Spleen (tissue), 13 donors: ENCODE measurements around the gene SHBG. TPM values are rescaled to one million over a fixed set of nuclear protein-coding genes. Genes with fewer than 3 reads are reported as not detected.
A peak's percentile ranks its signal among the peaks of the same experiment; 100 is the strongest.

Source experiments
- DNase-seq: peaks from one replicate; pipeline ENCODE4 v3.0.0-alpha.2; 2020
- H3K27ac ChIP-seq, 8 donors: fragments of 200-600 bp; sonication (generic) in 7 of 8; 1 replicate in 4 of 8; 2 replicates in 4 of 8; pipeline versions ENCODE4 v1.5.0 to v1.8.0; 2016 to 2021; ENCODE audit warnings: inconsistent platforms in 4 of 8, mild to moderate bottlenecking in 4 of 8, moderate library complexity in 1 of 8
- H3K27me3 ChIP-seq, 7 donors: fragments of 200-600 bp; sonication (generic) in 6 of 7; replicated peaks in 1 of 7; 1 replicate in 4 of 7; 2 replicates in 3 of 7; pipeline versions ENCODE4 v1.5.0 to v1.8.0; 2016 to 2021; ENCODE audit warnings: inconsistent platforms in 3 of 7, mild to moderate bottlenecking in 1 of 7
- H3K36me3 ChIP-seq, 6 donors: fragments of 200-600 bp; sonication (generic) in 5 of 6; 1 replicate in 4 of 6; 2 replicates in 2 of 6; pipeline versions ENCODE4 v1.5.0 to v1.8.0; 2016 to 2021; ENCODE audit warnings: inconsistent platforms in 2 of 6
- H3K4me1 ChIP-seq, 6 donors: fragments of 200-600 bp; sonication (generic) in 5 of 6; 1 replicate in 3 of 6; 2 replicates in 3 of 6; pipeline versions ENCODE4 v1.5.0 to v1.8.0; 2016 to 2021; ENCODE audit warnings: inconsistent platforms in 3 of 6
- H3K4me3 ChIP-seq, 8 donors: fragments of 200-600 bp; sonication (generic) in 7 of 8; 1 replicate in 4 of 8; 2 replicates in 4 of 8; pipeline versions ENCODE4 v1.5.0 to v1.8.0; 2016 to 2021; ENCODE audit warnings: inconsistent platforms in 4 of 8, mild to moderate bottlenecking in 4 of 8, moderate library complexity in 2 of 8
- H3K9me3 ChIP-seq, 8 donors: fragments of 200-600 bp; sonication (generic) in 7 of 8; 1 replicate in 4 of 8; 2 replicates in 4 of 8; pipeline versions ENCODE4 v1.5.0 to v1.8.0; 2016 to 2021; ENCODE audit warnings: inconsistent platforms in 4 of 8
- CTCF ChIP-seq, 11 experiments: fragments of 200-600 bp in 7 of 11; fragments of 450-650 bp in 4 of 11; sonication (generic) in 4 of 11; IDR thresholded peaks in 8 of 11; conservative IDR thresholded peaks in 3 of 11; 1 replicate in 7 of 11; 2 replicates in 4 of 11; pipeline versions ENCODE4 v1.4.0 to v1.8.0; 2016 to 2021; ENCODE audit warnings: antibody characterized with exemption in 11 of 11, inconsistent platforms in 4 of 11, mild to moderate bottlenecking in 1 of 11
- POLR2A ChIP-seq, 3 donors: fragments of 450-650 bp; IDR thresholded peaks; one replicate each; pipeline ENCODE4 v1.5.1; 2017; ENCODE audit warnings: antibody characterized with exemption in 3 of 3, mild to moderate bottlenecking in 1 of 3
- POLR2AphosphoS5 ChIP-seq, 3 donors: sonication (generic); formaldehyde crosslinking; IDR thresholded peaks; one replicate each; pipeline ENCODE4 v1.5.1; 2017; ENCODE audit warnings: antibody characterized with exemption in 3 of 3
- WGBS, 5 donors: extraction: QIAGEN DNeasy Blood & Tissue Kit in 3 of 5; methylation state at CpG; one replicate each; pipeline versions ENCODE4 v1.1.5 to v1.1.7; 2013 to 2018; 5-methylcytosine and 5-hydroxymethylcytosine counted together
- intact Hi-C: fragments of 100-400 bp; cut with DNase I; formaldehyde crosslinking; loops from one replicate; pipeline ENCODE4 v1.15.0; 2023; ENCODE audit warnings: low total_unique reads
- long read RNA-seq, 2 donors: transcript quantifications; one replicate each; lab custom pipeline, GENCODE V29; 2026
- polyA plus RNA-seq, 3 donors: library from polyadenylated mRNA; stranded (reverse); fragments of 200-250 nt; gene quantifications; one replicate each; pipeline ENCODE4 v1.2.1, GENCODE V29; 2013
- total RNA-seq, 7 donors: library from RNA; depleted of rRNA in 3 of 7; stranded (reverse); fragments of >200 nt in 3 of 7; fragmentation: NEBNext Ultra II Directional in 4 of 7; extraction: Animal tissue kit (Norgen Biotek cat#: 25700) in 4 of 7; gene quantifications; one replicate each; pipeline versions ENCODE4 v1.1.0 to v1.2.1, GENCODE V29; 2016 to 2021
- donor health status: healthy with polysubstance abuse.
- donor health status: DM: no; HTN: no; CAD: no; lungs with moderate emphysema.
- donor health status: DM: no; HTN: no; CAD: no.
- donor health status: Bipolar disorder and iron deficiency.
- donor health status: healthy.
- donor health status: DM: no; HTN: no; CAD: no.
- donor health status: DM: yes; HTN: yes; CAD: no.

Gene SHBG, protein sequence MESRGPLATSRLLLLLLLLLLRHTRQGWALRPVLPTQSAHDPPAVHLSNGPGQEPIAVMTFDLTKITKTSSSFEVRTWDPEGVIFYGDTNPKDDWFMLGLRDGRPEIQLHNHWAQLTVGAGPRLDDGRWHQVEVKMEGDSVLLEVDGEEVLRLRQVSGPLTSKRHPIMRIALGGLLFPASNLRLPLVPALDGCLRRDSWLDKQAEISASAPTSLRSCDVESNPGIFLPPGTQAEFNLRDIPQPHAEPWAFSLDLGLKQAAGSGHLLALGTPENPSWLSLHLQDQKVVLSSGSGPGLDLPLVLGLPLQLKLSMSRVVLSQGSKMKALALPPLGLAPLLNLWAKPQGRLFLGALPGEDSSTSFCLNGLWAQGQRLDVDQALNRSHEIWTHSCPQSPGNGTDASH
- total RNA-seq = 1 to 10 TPM in 2 of 7 donors, under 1 TPM in 3, not detected in 2; 0.49 to 1.9 (median 0.70) TPM
- under 1 TPM; 0.27 to 0.35 (median 0.28) TPM for polyA plus RNA-seq
- long read RNA-seq, donor 1, partial matches to known transcripts = 27 of 40 reads
- long read RNA-seq, donor 1, other reads (novel, unspliced or antisense) = 13 of 40 reads
- long read RNA-seq, donor 2 = 0 reads

DNA sequence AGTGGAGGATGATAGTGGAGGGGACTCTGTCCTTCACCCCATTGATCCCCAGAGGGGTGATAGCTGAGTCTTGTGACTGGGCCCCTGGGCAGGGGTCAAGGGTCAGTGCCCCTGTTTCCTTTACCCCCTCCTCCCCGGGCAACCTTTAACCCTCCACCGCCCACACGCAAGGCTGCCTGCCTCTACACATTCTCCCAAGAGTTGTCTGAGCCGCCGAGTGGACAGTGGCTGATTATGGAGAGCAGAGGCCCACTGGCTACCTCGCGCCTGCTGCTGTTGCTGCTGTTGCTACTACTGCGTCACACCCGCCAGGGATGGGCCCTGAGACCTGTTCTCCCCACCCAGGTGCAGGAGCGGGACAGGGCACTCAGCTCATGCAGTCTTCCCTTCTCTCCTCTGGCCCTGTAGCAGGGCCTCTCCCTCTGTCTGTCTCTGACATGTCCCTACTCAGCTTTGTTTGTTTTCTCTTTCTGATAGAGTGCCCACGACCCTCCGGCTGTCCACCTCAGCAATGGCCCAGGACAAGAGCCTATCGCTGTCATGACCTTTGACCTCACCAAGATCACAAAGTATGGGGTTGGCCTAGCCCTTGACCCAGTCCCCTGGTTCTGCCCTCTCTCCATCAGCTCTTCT is at the start of gene SHBG:
Gene SHBG (plus strand): TSS at position 197 of the 633 bp plus-strand sequence. CDS start 38 bp downstream, at position 235.
- no peak for DNase-seq
- H3K27ac ChIP-seq = no peak within 1 kb of the TSS
- intact Hi-C loops = loop anchor here (10.0 kb wide), 1 partner anchor 55 kb away; the partner anchor contains the start of genes TP53 and WRAP53
- H3K9me3 ChIP-seq = no peaks in the 10 kb centered on the region
- TF ChIP-seq POLR2AphosphoS5 (IDR thresholded peaks at IDR 0.05) = no peak
- TF ChIP-seq POLR2A (IDR thresholded peaks at IDR 0.05) = no peak
- TF ChIP-seq CTCF (IDR thresholded peaks at IDR 0.05 in 8 of 11, conservative IDR thresholded peaks at IDR 0.05 in 3 of 11) = no peak
- peaks cover 0 to 13% (median 0%) of the 10 kb centered on the region in 6 donors for H3K36me3 ChIP-seq
- H3K27me3 ChIP-seq = peaks cover 0 to 9% (median 0%) of the 10 kb centered on the region in 7 donors
- no peak within 1 kb of the TSS for H3K4me3 ChIP-seq
- peaks cover 9 to 32% (median 19%) of the 10 kb centered on the region in 6 donors for H3K4me1 ChIP-seq
- WGBS, 5 donors = 82 to 93% (median 86%) methylated on average over 13 of the region's 13 CpGs

- no peak for DNase-seq
- H3K27me3 ChIP-seq = no peaks in the 10 kb centered on the region
- intact Hi-C loops = no loop called here
- peak overlapping the region; percentile 4 to 82 (median 43) for H3K4me3 ChIP-seq
- H3K27ac ChIP-seq = peak overlapping the region; percentile 81 to 99 (median 96)
- H3K4me1 ChIP-seq = peaks cover 56 to 95% (median 88%) of the 10 kb centered on the region in 6 donors
- TF ChIP-seq CTCF (IDR thresholded peaks at IDR 0.05 in 8 of 11, conservative IDR thresholded peaks at IDR 0.05 in 3 of 11) (no peak), POLR2AphosphoS5 (IDR thresholded peaks at IDR 0.05) (no peak), POLR2A (IDR thresholded peaks at IDR 0.05) (no peak)
- H3K36me3 ChIP-seq = peaks cover 8 to 57% (median 33%) of the 10 kb centered on the region in 6 donors
- no peaks in the 10 kb centered on the region for H3K9me3 ChIP-seq
- 75 to 81% (median 76%) methylated on average over 23 of the region's 23 CpGs for WGBS, 5 donors
Observed at GRCh38 chr17:7580604-7581575, 49.0 kb upstream of the SHBG start.

- TF ChIP-seq POLR2AphosphoS5 (IDR thresholded peaks at IDR 0.05) (peak in 1 of 3 donors; percentile 4), POLR2A (IDR thresholded peaks at IDR 0.05) (no peak)
- WGBS, 5 donors = 77 to 87% (median 83%) methylated on average over 19 to 36 of the region's 36 CpGs
- peak; percentile 90 for DNase-seq
- Histone ChIP-seq H3K27me3 (no peaks in the 10 kb centered on the region), H3K4me3 (peak overlapping the region in 7 of 8 donors; percentile 51 to 82 (median 59)), H3K9me3 (no peaks in the 10 kb centered on the region), H3K4me1 (peaks cover 53 to 92% (median 76%) of the 10 kb centered on the region in 6 donors), H3K27ac (peak overlapping the region; percentile 94 to 99 (median 98)), H3K36me3 (peaks cover 0 to 57% (median 24%) of the 10 kb centered on the region in 6 donors)
- intact Hi-C loops = no loop called here
Observed at GRCh38 chr17:7582396-7583252, 47.3 kb upstream of the SHBG start.
